SK-N-SH (cell line): ENCODE measurements around the gene MADD. TPM values are rescaled to one million over a fixed set of nuclear protein-coding genes. Genes with fewer than 3 reads are reported as not detected.

Experiments
- CTCF ChIA-PET: fragments of 300-600, 350-600 bp; formaldehyde crosslinking; extraction: SDS; loops from one replicate; lab custom pipeline; 2021; lab: Yijun Ruan, JAX
- POLR2A ChIA-PET: fragments of 350-600 bp; sonication (Branson Sonifier 250); formaldehyde crosslinking; extraction: SDS; loops from one replicate; lab custom pipeline; 2020; ENCODE audit warnings: antibody characterized with exemption, inconsistent platforms; lab: Yijun Ruan, JAX
- DNase-seq: peaks from one replicate; pipeline ENCODE4 v3.0.0; 2012
- H2AFZ ChIP-seq: fragments of 200-600 bp; sonication (generic); 2 replicates; pipeline ENCODE4 v1.8.1; 2016; ENCODE audit warnings: antibody characterized with exemption, mild to moderate bottlenecking, low read depth
- H3F3A ChIP-seq: fragments of 200-600 bp; sonication (generic); replicated peaks from 2 replicates; pipeline ENCODE3; 2016; ENCODE audit warnings: antibody characterized with exemption, mild to moderate bottlenecking; ENCODE audit not compliant: insufficient read depth
- H3K27ac ChIP-seq, 2 experiments: fragments of 200-500 bp in 1 of 2; fragments of 200-600 bp in 1 of 2; sonication (Bioruptor generic) in 1 of 2; sonication (generic), shearing (Covaris generic) in 1 of 2; 2 replicates each; pipeline versions ENCODE4 v1.5.1 to v1.6.1; 2014 to 2016; ENCODE audit warnings: low read depth in 2 of 2, inconsistent platforms in 1 of 2, low read length in 1 of 2, mild to moderate bottlenecking in 1 of 2, mixed read lengths in 1 of 2
- H3K27me3 ChIP-seq: fragments of 200-600 bp; sonication (generic), shearing (Covaris generic); 2 replicates; pipeline ENCODE4 v1.6.1; 2016; ENCODE audit warnings: mixed run types; ENCODE audit not compliant: insufficient read depth
- H3K36me3 ChIP-seq, 2 experiments: fragments of 200-500 bp in 1 of 2; fragments of 200-600 bp in 1 of 2; sonication (Bioruptor generic) in 1 of 2; sonication (generic) in 1 of 2; replicated peaks in 1 of 2; 2 replicates each; pipeline versions ENCODE3 to v1.5.1; 2014 to 2016; ENCODE audit warnings: low read length in 1 of 2, mild to moderate bottlenecking in 1 of 2; ENCODE audit not compliant: insufficient read depth in 2 of 2, control insufficient read depth in 1 of 2
- H3K4me1 ChIP-seq, 2 experiments: fragments of 200-500 bp in 1 of 2; fragments of 200-600 bp in 1 of 2; sonication (Bioruptor generic) in 1 of 2; sonication (generic), shearing (Covaris generic) in 1 of 2; 2 replicates each; pipeline versions ENCODE4 v1.5.1 to v1.6.1; 2014 to 2016; ENCODE audit warnings: low read depth in 1 of 2, low read length in 1 of 2, mixed run types in 1 of 2; ENCODE audit not compliant: insufficient read depth in 2 of 2, control insufficient read depth in 1 of 2
- H3K4me2 ChIP-seq: fragments of 200-600 bp; sonication (generic), shearing (Covaris generic); 2 replicates; pipeline ENCODE4 v1.6.1; 2017; ENCODE audit warnings: mixed run types
- H3K4me3 ChIP-seq, 2 experiments: fragments of 200-500 bp in 1 of 2; fragments of 200-600 bp in 1 of 2; sonication (Bioruptor generic) in 1 of 2; sonication (generic), shearing (Covaris generic) in 1 of 2; 2 replicates each; pipeline versions ENCODE4 v1.5.1 to v1.8.1; 2014 to 2016; ENCODE audit warnings: low read depth in 2 of 2, inconsistent platforms in 1 of 2, low read length in 1 of 2, mild to moderate bottlenecking in 1 of 2, mixed read lengths in 1 of 2, moderate library complexity in 1 of 2
- H3K79me2 ChIP-seq: fragments of 200-600 bp; sonication (generic); 2 replicates; pipeline ENCODE4 v1.8.1; 2017; ENCODE audit warnings: mild to moderate bottlenecking; ENCODE audit not compliant: insufficient read depth
- H3K9ac ChIP-seq: fragments of 200-600 bp; sonication (generic); 2 replicates; pipeline ENCODE4 v1.6.1; 2017; ENCODE audit warnings: mixed run types
- H3K9me2 ChIP-seq: fragments of 200-600 bp; sonication (generic); 2 replicates; pipeline ENCODE4 v1.6.1; 2017; ENCODE audit warnings: mixed run types
- H3K9me3 ChIP-seq: fragments of 200-600 bp; sonication (generic); 2 replicates; pipeline ENCODE4 v1.6.1; 2017; ENCODE audit warnings: mixed run types, mild to moderate bottlenecking, moderate library complexity
- H4K20me1 ChIP-seq: fragments of 200-600 bp; sonication (generic); 2 replicates; pipeline ENCODE4 v1.6.1; 2017; ENCODE audit warnings: mild to moderate bottlenecking, mixed run types; ENCODE audit not compliant: insufficient read depth
- CHD2 ChIP-seq: fragments of 150-350 bp; IDR thresholded peaks from 2 replicates; pipeline ENCODE4 v1.6.1; 2018; ENCODE audit warnings: low read length; ENCODE audit not compliant: partially characterized antibody
- FOSL2 ChIP-seq: IDR thresholded peaks from 2 replicates; pipeline ENCODE4 v1.4.0; 2012; ENCODE audit warnings: low read depth, mild to moderate bottlenecking, moderate library complexity, borderline replicate concordance
- FOXJ3 ChIP-seq: sonication (generic); formaldehyde crosslinking; IDR thresholded peaks from 2 replicates; pipeline ENCODE4 v1.5.1; 2020; ENCODE audit warnings: mild to moderate bottlenecking, missing genetic modification reagents
- FOXM1 ChIP-seq: IDR thresholded peaks from 2 replicates; pipeline ENCODE4 v1.4.0; 2012; ENCODE audit warnings: low read depth, mild to moderate bottlenecking
- GATA2 ChIP-seq: sonication (generic); formaldehyde crosslinking; IDR thresholded peaks from 2 replicates; pipeline ENCODE4 v1.5.0; 2020; ENCODE audit warnings: mild to moderate bottlenecking, missing genetic modification reagents
- MEF2A ChIP-seq: IDR thresholded peaks from 2 replicates; pipeline ENCODE4 v1.4.0; 2012; ENCODE audit warnings: low read depth, borderline replicate concordance
- MXI1 ChIP-seq: IDR thresholded peaks from 2 replicates; pipeline ENCODE4 v1.6.1; 2012; ENCODE audit warnings: mild to moderate bottlenecking, low read depth, low read length, improper control_type of control experiment
- POLR2AphosphoS5 ChIP-seq: IDR thresholded peaks from 2 replicates; pipeline ENCODE4 v1.6.1; 2012; ENCODE audit warnings: low read depth, low read length
- RCOR1 ChIP-seq: fragments of 150-350 bp; IDR thresholded peaks from 2 replicates; pipeline ENCODE4 v1.6.1; 2017; ENCODE audit warnings: antibody characterized with exemption, low read length
- TAF1 ChIP-seq: IDR thresholded peaks from 2 replicates; pipeline ENCODE4 v1.6.1; 2012; ENCODE audit warnings: low read depth, mild to moderate bottlenecking, low read length, moderate library complexity, borderline replicate concordance
- TCF12 ChIP-seq: IDR thresholded peaks from 2 replicates; pipeline ENCODE4 v1.4.0; 2012
- TEAD4 ChIP-seq: IDR thresholded peaks from 2 replicates; pipeline ENCODE4 v1.4.0; 2012; ENCODE audit warnings: mild to moderate bottlenecking, borderline replicate concordance; ENCODE audit not compliant: insufficient read depth
- YY1 ChIP-seq: IDR thresholded peaks from 2 replicates; pipeline ENCODE4 v1.4.0; 2012; ENCODE audit warnings: low read depth, mild to moderate bottlenecking
- WGBS: methylation state at CpG from one replicate; pipeline ENCODE4 v1.1.6; 2017; ENCODE audit warnings: low lambda C conversion rate; 5-methylcytosine and 5-hydroxymethylcytosine counted together
- polyA plus RNA-seq, 3 experiments: library from polyadenylated mRNA; depleted of rRNA; stranded (reverse); fragments of >200 nt; gene quantifications; 2 replicates each; pipeline ENCODE4 v1.2.3, GENCODE V29; 2012
- TF ChIP-seq, protein P1 (sequence below): IDR thresholded peaks from 2 replicates; pipeline ENCODE4 v1.4.0; 2012; ENCODE audit warnings: low read depth, borderline replicate concordance
- TF ChIP-seq, protein P2 (sequence below): IDR thresholded peaks from 2 replicates; pipeline ENCODE4 v1.4.0; 2012; ENCODE audit warnings: low read depth, borderline replicate concordance
- TF ChIP-seq, protein P3 (sequence below): fragments of 200-600 bp; sonication (generic); IDR thresholded peaks from 2 replicates; pipeline ENCODE4 v1.6.1; 2017; ENCODE audit warnings: antibody characterized with exemption, mild to moderate bottlenecking, moderate library complexity

The MADD gene
- polyA plus RNA-seq, 1 of the 3 experiments (the other 2 are of a cell fraction) = 16.4 TPM

DNA sequence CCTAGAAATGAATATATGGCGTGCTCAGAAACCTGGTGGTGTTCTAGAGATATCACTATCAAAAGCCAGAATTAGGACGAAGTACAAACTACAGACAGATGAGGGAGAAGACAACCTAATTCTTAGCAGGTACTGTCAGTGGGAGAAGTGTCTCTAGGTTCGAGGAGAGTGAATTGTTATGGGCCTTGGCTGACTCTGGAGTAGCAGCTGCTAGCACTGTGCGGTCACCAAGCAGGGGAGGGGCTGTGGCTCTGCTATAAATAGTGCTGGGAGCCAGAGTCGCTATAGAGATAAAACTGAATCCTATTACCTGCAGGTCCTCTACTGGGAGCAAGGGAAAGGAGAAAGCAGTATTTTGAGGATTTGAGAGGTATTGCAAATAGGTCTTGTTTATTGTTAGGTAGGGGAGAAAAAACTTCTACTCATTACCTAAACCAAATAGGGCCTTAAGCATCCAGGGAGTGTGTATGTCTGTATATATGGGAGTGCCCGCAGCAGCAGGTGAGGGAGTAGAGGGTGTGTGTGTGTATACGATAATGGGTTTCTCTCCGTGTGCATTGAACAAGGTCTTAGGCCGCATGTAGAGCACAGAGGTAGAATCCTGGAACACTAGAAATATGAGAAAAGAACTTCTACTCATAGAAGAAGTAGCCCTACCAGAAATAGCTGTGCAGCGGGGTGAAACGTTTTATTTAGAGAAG, 2.2 kb downstream of the MADD start:
- H4K20me1 ChIP-seq = peaks cover 35% of the 10 kb centered on the region
- peak overlapping the region in 1 of 2 experiments; percentile 9; a peak in 1 of 4 replicates for H3K27ac ChIP-seq
- no peaks in the 10 kb centered on the region for H3K27me3 ChIP-seq
- peaks cover 15% of the 10 kb centered on the region for H3F3A ChIP-seq
- no peak for TF ChIP-seq POLR2AphosphoS5
- no peak for TF ChIP-seq MEF2A
- TF ChIP-seq YY1 = no peak
- no peak for TF ChIP-seq FOSL2
- TF ChIP-seq, protein P1, sequence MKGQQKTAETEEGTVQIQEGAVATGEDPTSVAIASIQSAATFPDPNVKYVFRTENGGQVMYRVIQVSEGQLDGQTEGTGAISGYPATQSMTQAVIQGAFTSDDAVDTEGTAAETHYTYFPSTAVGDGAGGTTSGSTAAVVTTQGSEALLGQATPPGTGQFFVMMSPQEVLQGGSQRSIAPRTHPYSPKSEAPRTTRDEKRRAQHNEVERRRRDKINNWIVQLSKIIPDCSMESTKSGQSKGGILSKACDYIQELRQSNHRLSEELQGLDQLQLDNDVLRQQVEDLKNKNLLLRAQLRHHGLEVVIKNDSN = no peak
- TF ChIP-seq TEAD4 = no peak
- TF ChIP-seq, protein P2, sequence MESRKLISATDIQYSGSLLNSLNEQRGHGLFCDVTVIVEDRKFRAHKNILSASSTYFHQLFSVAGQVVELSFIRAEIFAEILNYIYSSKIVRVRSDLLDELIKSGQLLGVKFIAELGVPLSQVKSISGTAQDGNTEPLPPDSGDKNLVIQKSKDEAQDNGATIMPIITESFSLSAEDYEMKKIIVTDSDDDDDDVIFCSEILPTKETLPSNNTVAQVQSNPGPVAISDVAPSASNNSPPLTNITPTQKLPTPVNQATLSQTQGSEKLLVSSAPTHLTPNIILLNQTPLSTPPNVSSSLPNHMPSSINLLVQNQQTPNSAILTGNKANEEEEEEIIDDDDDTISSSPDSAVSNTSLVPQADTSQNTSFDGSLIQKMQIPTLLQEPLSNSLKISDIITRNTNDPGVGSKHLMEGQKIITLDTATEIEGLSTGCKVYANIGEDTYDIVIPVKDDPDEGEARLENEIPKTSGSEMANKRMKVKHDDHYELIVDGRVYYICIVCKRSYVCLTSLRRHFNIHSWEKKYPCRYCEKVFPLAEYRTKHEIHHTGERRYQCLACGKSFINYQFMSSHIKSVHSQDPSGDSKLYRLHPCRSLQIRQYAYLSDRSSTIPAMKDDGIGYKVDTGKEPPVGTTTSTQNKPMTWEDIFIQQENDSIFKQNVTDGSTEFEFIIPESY = no peak
- TF ChIP-seq, protein P3, sequence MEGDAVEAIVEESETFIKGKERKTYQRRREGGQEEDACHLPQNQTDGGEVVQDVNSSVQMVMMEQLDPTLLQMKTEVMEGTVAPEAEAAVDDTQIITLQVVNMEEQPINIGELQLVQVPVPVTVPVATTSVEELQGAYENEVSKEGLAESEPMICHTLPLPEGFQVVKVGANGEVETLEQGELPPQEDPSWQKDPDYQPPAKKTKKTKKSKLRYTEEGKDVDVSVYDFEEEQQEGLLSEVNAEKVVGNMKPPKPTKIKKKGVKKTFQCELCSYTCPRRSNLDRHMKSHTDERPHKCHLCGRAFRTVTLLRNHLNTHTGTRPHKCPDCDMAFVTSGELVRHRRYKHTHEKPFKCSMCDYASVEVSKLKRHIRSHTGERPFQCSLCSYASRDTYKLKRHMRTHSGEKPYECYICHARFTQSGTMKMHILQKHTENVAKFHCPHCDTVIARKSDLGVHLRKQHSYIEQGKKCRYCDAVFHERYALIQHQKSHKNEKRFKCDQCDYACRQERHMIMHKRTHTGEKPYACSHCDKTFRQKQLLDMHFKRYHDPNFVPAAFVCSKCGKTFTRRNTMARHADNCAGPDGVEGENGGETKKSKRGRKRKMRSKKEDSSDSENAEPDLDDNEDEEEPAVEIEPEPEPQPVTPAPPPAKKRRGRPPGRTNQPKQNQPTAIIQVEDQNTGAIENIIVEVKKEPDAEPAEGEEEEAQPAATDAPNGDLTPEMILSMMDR = no peak
- TF ChIP-seq GATA2 (CRISPR knock-in tag) = no peak
- TF ChIP-seq FOXJ3 (CRISPR knock-in tag) = no peak
- TF ChIP-seq RCOR1 = no peak
- no peak for TF ChIP-seq TCF12
- TF ChIP-seq CHD2 = no peak
- no peak for TF ChIP-seq TAF1
- no peak for TF ChIP-seq FOXM1
- TF ChIP-seq MXI1 = no peak
- H3K9ac ChIP-seq = no peak overlapping the region
- no peaks in the 10 kb centered on the region for H3K9me2 ChIP-seq
- peak overlapping the region; percentile 89; the same call in 1 of the 2 replicates for H3K4me2 ChIP-seq
- POLR2A ChIA-PET = interaction anchor here (0.7 kb wide), 1 partner anchor 119 kb away, joined by 4 read pairs; no protein-coding TSS in a partner anchor
- H2AFZ ChIP-seq = no peak overlapping the region
- peaks cover 47% of the 10 kb centered on the region for H3K79me2 ChIP-seq
- 0 out of 4 replicates have a peak overlapping the region, but pooled peaks of 1 of the 2 experiments have one; percentile 24 for H3K4me3 ChIP-seq
- CTCF ChIA-PET = interaction anchor here (0.7 to 4.1 kb wide), 13 partner anchors 9 to 140 kb away, joined by 3 to 26 read pairs (median 3); partner anchors contain the start of gene MYBPC3
- peaks cover 13 to 31% of the 10 kb centered on the region in 2 experiments for H3K36me3 ChIP-seq
- no peaks in the 10 kb centered on the region for H3K9me3 ChIP-seq
- WGBS = 81% methylated on average over 11 of the region's 11 CpGs
- peaks cover 30 to 34% of the 10 kb centered on the region in 2 experiments for H3K4me1 ChIP-seq
- peak; percentile 31 for DNase-seq
